GM19372 (cell line): ENCODE results near the gene SLC11A1.

Experiments
- ATAC-seq: cut with Tn5 transposase; IDR thresholded peaks from one replicate; pipeline ENCODE4 v1.9.1; 2021; ENCODE audit warnings: mild to moderate bottlenecking, low read depth, moderate library complexity; ENCODE audit not compliant: unreplicated experiment

Gene SLC11A1

DNA sequence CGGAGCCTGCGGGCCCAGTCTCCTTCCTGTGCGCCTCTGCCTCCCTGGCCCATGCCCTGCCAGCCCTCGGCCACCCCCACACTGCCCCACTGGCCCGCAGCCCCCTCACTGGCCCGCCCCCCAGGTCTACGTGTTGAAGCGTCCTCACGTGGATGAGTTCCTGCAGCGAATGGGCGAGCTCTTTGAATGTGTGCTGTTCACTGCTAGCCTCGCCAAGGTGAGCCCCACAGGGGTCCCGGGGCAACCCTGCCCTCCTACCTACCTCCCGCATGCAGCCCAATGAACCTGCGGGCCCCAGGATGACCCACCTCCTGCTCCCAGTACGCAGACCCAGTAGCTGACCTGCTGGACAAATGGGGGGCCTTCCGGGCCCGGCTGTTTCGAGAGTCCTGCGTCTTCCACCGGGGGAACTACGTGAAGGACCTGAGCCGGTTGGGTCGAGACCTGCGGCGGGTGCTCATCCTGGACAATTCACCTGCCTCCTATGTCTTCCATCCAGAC is 20.9 kb downstream of the SLC11A1 start:
- ATAC-seq, result no peak

DNA sequence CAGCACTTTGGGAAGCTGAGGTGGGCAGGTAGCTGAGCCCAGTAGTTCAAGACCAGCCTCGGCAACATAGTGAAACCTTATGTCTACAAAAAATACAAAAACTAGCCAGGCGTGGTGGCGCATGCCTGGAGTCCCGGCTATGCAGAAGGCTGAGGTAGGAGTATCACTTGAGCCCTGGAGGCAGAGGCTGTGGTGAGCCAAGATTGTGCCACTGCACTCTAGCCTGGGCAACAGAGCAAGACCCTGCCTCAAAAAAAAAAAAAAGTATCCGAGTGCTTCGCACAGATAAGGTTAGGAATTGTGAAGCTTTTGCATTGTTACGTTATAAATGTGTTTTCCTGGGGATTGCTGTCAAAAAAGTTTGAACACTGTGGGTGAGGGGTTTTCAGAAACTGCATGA is 21.7 kb downstream of the SLC11A1 start:
- ATAC-seq, result no peak

DNA sequence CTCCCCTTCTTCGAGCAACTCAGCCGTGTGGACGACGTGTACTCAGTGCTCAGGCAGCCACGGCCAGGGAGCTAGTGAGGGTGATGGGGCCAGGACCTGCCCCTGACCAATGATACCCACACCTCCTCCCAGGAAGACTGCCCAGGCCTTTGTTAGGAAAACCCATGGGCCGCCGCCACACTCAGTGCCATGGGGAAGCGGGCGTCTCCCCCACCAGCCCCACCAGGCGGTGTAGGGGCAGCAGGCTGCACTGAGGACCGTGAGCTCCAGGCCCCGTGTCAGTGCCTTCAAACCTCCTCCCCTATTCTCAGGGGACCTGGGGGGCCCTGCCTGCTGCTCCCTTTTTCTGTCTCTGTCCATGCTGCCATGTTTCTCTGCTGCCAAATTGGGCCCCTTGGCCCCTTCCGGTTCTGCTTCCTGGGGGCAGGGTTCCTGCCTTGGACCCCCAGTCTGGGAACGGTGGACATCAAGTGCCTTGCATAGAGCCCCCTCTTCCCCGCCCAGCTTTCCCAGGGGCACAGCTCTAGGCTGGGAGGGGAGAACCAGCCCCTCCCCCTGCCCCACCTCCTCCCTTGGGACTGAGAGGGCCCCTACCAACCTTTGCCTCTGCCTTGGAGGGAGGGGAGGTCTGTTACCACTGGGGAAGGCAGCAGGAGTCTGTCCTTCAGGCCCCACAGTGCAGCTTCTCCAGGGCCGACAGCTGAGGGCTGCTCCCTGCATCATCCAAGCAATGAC is 22.4 kb downstream of the SLC11A1 start:
- ATAC-seq, result no peak

GRCh38 chr2:218405086-218405745 is 23.1 kb downstream of the SLC11A1 start:
- ATAC-seq, result no peak

GRCh38 chr2:218405746-218406208 is 23.7 kb downstream of the SLC11A1 start:
- peak; percentile 27 for ATAC-seq

- peak; percentile 82 for ATAC-seq
Measured at GRCh38 chr2:218406209-218406948, 24.3 kb downstream of the SLC11A1 start.

- ATAC-seq, result no peak
Measured at GRCh38 chr2:218406949-218407618, 25.0 kb downstream of the SLC11A1 start.

- ATAC-seq, result no peak
Measured at GRCh38 chr2:218407717-218408116, 25.6 kb downstream of the SLC11A1 start.

GRCh38 chr2:218418321-218418716 is 36.2 kb downstream of the SLC11A1 start:
- no peak for ATAC-seq

- ATAC-seq, result no peak
Measured at GRCh38 chr2:218418717-218419458, 36.8 kb downstream of the SLC11A1 start, which contains the start of gene VIL1. VIL1 (plus strand) TSS chr2:218419123; CDS start chr2:218423779, 4,656 bp downstream.

DNA sequence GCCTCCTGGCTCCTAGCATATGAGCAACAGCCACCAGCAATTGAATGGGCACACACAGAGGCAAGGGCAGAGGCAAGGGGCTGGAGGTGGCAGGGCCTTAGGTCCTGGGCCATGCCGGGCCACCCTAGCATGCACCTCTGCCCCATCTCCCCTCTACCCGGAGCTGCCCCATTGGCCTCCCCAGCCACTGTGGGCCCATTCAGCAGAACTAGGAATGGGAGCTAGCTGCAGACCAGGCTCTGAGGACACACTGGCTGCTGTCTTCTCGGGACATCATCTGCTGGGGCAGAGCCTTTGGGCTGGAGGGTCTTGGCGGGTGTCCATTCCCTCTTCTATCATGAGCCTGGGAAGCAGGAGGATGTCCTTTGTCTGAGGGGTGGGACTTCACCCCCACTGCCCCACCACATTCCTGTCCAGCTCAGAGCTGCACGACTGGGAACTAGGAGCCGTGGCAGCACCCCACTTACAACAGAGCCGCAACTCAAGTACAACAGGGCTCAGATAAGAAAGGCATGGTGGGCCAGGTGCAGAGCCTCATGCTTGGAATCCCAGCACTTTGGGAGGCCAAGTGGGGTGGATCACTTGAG is 37.6 kb downstream of the SLC11A1 start:
- ATAC-seq, result no peak

- no peak for ATAC-seq
Measured at GRCh38 chr2:218421027-218421426, 39.0 kb downstream of the SLC11A1 start.

DNA sequence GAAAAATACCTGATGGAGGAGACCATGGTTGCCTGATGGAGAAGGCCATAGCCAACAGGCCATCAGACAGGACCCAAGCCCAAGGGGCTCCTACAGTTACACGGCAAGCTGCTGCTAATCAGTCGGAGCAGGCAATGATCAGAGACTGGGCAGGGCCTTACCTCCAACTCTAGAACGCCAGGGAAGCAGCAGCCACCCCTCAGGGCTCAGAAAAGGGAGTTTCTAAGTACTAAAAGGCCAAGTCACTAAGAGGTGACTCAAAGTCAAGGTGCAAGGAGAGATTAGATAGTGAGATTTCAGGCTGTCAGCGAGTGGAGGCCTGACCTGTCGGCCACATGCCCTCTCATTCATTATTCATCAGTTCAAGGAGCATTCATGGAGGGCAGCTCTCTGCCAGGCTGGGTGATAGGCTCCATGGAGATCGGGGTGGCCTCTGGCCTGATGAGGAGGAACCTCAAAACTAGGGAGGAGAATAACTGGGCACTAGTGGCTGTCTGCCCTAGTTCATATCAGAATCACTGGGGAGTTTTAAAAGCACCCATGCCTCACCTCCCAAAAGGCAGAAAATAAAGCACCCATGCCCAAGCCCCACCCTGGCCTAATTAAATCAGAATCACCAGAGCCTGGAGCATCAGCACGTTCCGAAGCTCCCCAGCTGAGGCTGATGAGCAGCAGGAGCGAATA is 40.5 kb downstream of the SLC11A1 start:
- no peak for ATAC-seq

GRCh38 chr2:218423584-218423983 is 41.5 kb downstream of the SLC11A1 start:
- ATAC-seq, result no peak

DNA sequence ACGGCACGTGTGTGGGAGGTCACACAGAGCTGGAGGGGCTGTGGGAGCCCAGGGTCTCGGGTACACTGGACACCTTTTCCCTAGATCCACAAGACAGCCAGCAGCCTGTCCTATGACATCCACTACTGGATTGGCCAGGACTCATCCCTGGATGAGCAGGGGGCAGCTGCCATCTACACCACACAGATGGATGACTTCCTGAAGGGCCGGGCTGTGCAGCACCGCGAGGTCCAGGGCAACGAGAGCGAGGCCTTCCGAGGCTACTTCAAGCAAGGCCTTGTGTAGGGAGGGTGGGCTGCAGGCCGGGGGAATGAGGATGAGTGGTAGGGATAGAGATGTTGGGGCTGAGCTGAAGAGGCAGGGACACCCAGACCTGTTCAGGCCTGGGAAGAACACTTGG is 43.5 kb downstream of the SLC11A1 start:
- ATAC-seq, result no peak

DNA sequence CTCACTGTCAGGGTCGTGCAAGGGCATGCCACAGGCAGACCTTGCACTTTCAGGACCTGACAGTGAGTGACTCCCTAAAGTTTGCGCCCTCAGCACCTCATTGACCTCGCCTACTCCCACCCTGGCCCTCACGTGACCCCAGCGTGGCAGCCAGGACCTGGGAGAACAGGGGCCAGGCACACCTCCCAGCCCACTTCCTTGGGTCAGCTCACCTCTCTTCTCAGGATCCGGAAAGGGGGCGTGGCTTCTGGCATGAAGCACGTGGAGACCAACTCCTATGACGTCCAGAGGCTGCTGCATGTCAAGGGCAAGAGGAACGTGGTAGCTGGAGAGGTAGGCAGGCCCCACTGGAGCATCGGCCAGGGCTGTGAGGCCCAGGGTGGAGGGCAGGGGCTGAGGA is 45.7 kb downstream of the SLC11A1 start:
- ATAC-seq, result no peak

GRCh38 chr2:218428846-218429558 is 46.9 kb downstream of the SLC11A1 start:
- ATAC-seq, result no peak
